Measurements from ENCODE around the gene KLHL6. TPM values are rescaled to one million over a fixed set of nuclear protein-coding genes. Genes with fewer than 3 reads are reported as not detected.

KLHL6 gene
- total and polyA plus RNA-seq, 10 of the 15 experiments (the other 5 are each of a cell fraction or from before 2014, with no cell fraction given), result 4.0 to 91.8 (median 24.4) TPM

DNA sequence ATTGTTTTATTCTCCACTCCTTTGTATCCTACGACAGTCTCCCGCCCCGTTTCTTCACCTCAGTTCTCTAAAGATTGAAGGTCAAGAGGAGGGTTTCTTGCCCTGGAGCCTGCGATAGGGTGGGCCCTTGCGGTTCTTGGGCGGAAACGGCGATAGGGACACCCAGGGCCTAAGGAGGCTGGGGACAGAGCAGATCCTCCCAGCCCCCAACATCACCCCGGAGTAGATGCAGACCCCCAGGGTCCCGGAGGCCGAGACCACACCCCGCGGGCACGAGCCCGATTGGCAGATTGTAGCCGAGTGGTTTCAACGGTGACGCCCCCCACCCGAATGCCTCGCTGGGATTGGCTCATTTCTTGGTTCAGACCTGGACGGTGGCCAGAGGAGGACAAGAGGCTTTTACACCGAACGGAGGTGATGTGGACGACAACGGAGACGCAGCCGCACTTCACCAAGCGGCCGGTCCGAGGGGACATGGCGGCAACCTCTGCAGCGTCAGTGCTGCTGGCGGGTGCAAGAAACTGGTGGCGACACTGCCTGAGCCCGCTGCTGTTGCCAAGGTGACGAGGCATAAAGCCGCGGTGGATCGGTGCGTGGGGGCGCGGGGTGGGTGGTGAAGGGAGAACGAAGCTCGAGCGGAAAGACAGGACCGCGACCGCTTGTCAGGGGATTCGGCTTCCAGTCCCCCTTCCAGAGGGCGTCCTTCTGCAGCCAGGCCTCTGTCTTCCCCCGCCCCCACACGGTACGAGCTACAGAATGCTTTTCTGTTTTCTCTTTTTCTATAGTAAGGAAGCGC, 108.1 kb downstream of the KLHL6 start:
- BruUV-seq (replicated peaks), result no TSS peak
- Histone ChIP-seq H3K27ac (ENCODE audit: control insufficient read depth, insufficient read depth) (no peak overlapping the region), H3K4me2 (ENCODE audit: control insufficient read depth, insufficient read depth) (peak overlapping the region; percentile 78), H3K9ac (ENCODE audit: control insufficient read depth, insufficient read depth, low read length) (peak overlapping the region; percentile 50), H3K9me3 (replicated peaks; ENCODE audit: control insufficient read depth, insufficient read depth, low read length) (peaks cover 10% of the 10 kb centered on the region), H3K36me3 (ENCODE audit: control insufficient read depth in 2 of 2, insufficient read depth in 2 of 2, low read length in 1 of 2) (no peaks in the 10 kb centered on the region), H3K4me3 (peak overlapping the region; percentile 62), H3K4me1 (ENCODE audit: control insufficient read depth, insufficient read depth, low read length) (no peaks in the 10 kb centered on the region), H3K79me2 (ENCODE audit: control insufficient read depth, insufficient read depth, low read length) (no peaks in the 10 kb centered on the region), H3K27me3 (replicated peaks in 1 of 2; ENCODE audit: control insufficient read depth in 2 of 2, insufficient read depth in 2 of 2, low read length in 1 of 2) (peaks cover 0 to 5% of the 10 kb centered on the region in 2 experiments; a peak in 2 of 4 replicates), H2AFZ (ENCODE audit: control insufficient read depth, low read depth, low read length) (peak overlapping the region; percentile 88), H4K20me1 (ENCODE audit: control insufficient read depth, insufficient read depth) (no peaks in the 10 kb centered on the region)
- 3% methylated on average over 52 of the region's 54 CpGs for WGBS (ENCODE audit: insufficient coverage, insufficient replicate concordance, low lambda C conversion rate, missing lambda C conversion rate)
- DNase-seq (ENCODE audit: low read depth, low spot score) (peak; percentile 43), ATAC-seq (peak; percentile 97), FAIRE-seq (peak; percentile 44)
- in situ Hi-C loops (cut with MboI), result no loop called here
- RAD21 ChIA-PET (ENCODE audit: unreplicated experiment), result interaction anchor here (0.7 to 1.9 kb wide), 2 partner anchors 10 to 320 kb away, joined by 3 to 6 read pairs; no protein-coding TSS in a partner anchor
- POLR2A ChIA-PET, result interaction anchor here (0.6 to 1.1 kb wide), 3 partner anchors 9 to 164 kb away, joined by 3 to 5 read pairs (median 4); partner anchors contain the start of gene MCF2L2
- intact Hi-C loops (cut with micrococcal nuclease; ENCODE audit: unreplicated experiment), result no loop called here
- CTCF ChIA-PET, result interaction anchor here (0.8 to 1.6 kb wide), 7 partner anchors 21 to 437 kb away, joined by 3 to 6 read pairs (median 3); partner anchors contain the start of genes PARL and YEATS2
- SMC1A ChIA-PET (ENCODE audit: uncharacterized antibody, unreplicated experiment), result interaction anchor here (1.0 to 1.8 kb wide), 6 partner anchors 11 to 223 kb away, joined by 3 to 5 read pairs (median 3); no protein-coding TSS in a partner anchor
- TF ChIP-seq MTA3 (IDR thresholded peaks at IDR 0.05; ENCODE audit: borderline replicate concordance, low read length), result no peak
- TF ChIP-seq ZNF274 (IDR thresholded peaks at IDR 0.05; ENCODE audit: insufficient read depth, insufficient read length), result no peak
- TF ChIP-seq MEF2A (IDR thresholded peaks at IDR 0.05; ENCODE audit: insufficient read depth, low read depth, low read length), result no peak
- TF ChIP-seq, protein P1, sequence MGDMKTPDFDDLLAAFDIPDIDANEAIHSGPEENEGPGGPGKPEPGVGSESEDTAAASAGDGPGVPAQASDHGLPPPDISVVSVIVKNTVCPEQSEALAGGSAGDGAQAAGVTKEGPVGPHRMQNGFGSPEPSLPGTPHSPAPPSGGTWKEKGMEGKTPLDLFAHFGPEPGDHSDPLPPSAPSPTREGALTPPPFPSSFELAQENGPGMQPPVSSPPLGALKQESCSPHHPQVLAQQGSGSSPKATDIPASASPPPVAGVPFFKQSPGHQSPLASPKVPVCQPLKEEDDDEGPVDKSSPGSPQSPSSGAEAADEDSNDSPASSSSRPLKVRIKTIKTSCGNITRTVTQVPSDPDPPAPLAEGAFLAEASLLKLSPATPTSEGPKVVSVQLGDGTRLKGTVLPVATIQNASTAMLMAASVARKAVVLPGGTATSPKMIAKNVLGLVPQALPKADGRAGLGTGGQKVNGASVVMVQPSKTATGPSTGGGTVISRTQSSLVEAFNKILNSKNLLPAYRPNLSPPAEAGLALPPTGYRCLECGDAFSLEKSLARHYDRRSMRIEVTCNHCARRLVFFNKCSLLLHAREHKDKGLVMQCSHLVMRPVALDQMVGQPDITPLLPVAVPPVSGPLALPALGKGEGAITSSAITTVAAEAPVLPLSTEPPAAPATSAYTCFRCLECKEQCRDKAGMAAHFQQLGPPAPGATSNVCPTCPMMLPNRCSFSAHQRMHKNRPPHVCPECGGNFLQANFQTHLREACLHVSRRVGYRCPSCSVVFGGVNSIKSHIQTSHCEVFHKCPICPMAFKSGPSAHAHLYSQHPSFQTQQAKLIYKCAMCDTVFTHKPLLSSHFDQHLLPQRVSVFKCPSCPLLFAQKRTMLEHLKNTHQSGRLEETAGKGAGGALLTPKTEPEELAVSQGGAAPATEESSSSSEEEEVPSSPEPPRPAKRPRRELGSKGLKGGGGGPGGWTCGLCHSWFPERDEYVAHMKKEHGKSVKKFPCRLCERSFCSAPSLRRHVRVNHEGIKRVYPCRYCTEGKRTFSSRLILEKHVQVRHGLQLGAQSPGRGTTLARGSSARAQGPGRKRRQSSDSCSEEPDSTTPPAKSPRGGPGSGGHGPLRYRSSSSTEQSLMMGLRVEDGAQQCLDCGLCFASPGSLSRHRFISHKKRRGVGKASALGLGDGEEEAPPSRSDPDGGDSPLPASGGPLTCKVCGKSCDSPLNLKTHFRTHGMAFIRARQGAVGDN (IDR thresholded peaks at IDR 0.05), result no peak
- 0 out of 4 replicates have a peak, but pooled peaks of 1 of the 2 experiments have one; percentile 14 for TF ChIP-seq IKZF2 (IDR thresholded peaks at IDR 0.05)
- no peak for TF ChIP-seq FOS (IDR thresholded peaks at IDR 0.05; ENCODE audit: borderline replicate concordance, extremely low read depth, insufficient read length)
- TF ChIP-seq, protein P2, sequence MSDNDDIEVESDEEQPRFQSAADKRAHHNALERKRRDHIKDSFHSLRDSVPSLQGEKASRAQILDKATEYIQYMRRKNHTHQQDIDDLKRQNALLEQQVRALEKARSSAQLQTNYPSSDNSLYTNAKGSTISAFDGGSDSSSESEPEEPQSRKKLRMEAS (IDR thresholded peaks at IDR 0.05; ENCODE audit: low read depth, low read length), result no peak
- no peak for TF ChIP-seq MYC (IDR thresholded peaks at IDR 0.05; ENCODE audit: insufficient read depth, insufficient read length, insufficient replicate concordance, low read length, severe bottlenecking)
- TF ChIP-seq SREBF1 (IDR thresholded peaks at IDR 0.05; ENCODE audit: low read length), result no peak
- TF ChIP-seq, protein P3, sequence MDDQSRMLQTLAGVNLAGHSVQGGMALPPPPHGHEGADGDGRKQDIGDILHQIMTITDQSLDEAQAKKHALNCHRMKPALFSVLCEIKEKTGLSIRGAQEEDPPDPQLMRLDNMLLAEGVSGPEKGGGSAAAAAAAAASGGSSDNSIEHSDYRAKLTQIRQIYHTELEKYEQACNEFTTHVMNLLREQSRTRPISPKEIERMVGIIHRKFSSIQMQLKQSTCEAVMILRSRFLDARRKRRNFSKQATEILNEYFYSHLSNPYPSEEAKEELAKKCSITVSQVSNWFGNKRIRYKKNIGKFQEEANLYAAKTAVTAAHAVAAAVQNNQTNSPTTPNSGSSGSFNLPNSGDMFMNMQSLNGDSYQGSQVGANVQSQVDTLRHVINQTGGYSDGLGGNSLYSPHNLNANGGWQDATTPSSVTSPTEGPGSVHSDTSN (IDR thresholded peaks at IDR 0.05; ENCODE audit: insufficient replicate concordance, low read depth, low read length), result no peak
- no peak for TF ChIP-seq HDAC6 (IDR thresholded peaks at IDR 0.05; ENCODE audit: unreplicated experiment)
- peak; percentile 57; the same call in 1 of the 2 replicates for TF ChIP-seq NR2F1 (conservative IDR thresholded peaks at IDR 0.05)
- TF ChIP-seq CHD2 (IDR thresholded peaks at IDR 0.05; ENCODE audit: borderline replicate concordance, low read depth, low read length), result no peak
- TF ChIP-seq BRCA1 (IDR thresholded peaks at IDR 0.05; ENCODE audit: low read depth, low read length), result no peak
